ENCODE data around the gene GCFC2. TPM values are rescaled to one million over a fixed set of nuclear protein-coding genes. Genes with fewer than 3 reads are reported as not detected.
"Not testable (repeated sequence)": the region's sequence is repeated elsewhere in the genome, so short reads cannot be mapped to it uniquely, and the experiment has no call there.

Gene GCFC2
- total RNA-seq, 1 experiment from 2014 or later = 22.5 TPM

- POLR2A ChIA-PET = no interaction called here
- H3K4me3 ChIP-seq (ENCODE audit: low read depth, low read length) = no peak overlapping the region
- no peaks in the 10 kb centered on the region for H3K27me3 ChIP-seq (replicated peaks; ENCODE audit: control insufficient read depth, insufficient read depth, low read length)
- CTCF ChIA-PET = no interaction called here
- no peak overlapping the region for H3K4me3 Mint-ChIP-seq (ENCODE audit: unreplicated experiment)
- no peaks in the 10 kb centered on the region; the same call in 1 of the 2 replicates for H3K36me3 ChIP-seq (ENCODE audit: control insufficient read depth, insufficient read depth, low read length)
- H3K4me1 Mint-ChIP-seq (ENCODE audit: low read depth, unreplicated experiment) = no peaks in the 10 kb centered on the region
- H3K36me3 Mint-ChIP-seq (ENCODE audit: insufficient read depth, unreplicated experiment) = peaks cover 11% of the 10 kb centered on the region
- no peaks in the 10 kb centered on the region for H3K27me3 Mint-ChIP-seq (ENCODE audit: insufficient read depth, unreplicated experiment)
- no peaks in the 10 kb centered on the region for H3K9me3 ChIP-seq
- no peak overlapping the region for H3K27ac Mint-ChIP-seq (ENCODE audit: unreplicated experiment)
- intact Hi-C loops (cut with micrococcal nuclease; ENCODE audit: unreplicated experiment) = no loop called here
- TF ChIP-seq CTCF (IDR thresholded peaks at IDR 0.05; ENCODE audit: insufficient read depth in 1 of 2, low read depth in 1 of 2, low read length in 1 of 2, severe bottlenecking in 1 of 2, unreplicated experiment in 1 of 2) = no peak
- H3K4me1 ChIP-seq = no peaks in the 10 kb centered on the region
- H3K9me3 Mint-ChIP-seq (ENCODE audit: unreplicated experiment) = no peaks in the 10 kb centered on the region
- no TSS peak for BruUV-seq (replicated peaks)
- DNase-seq = no peak
Measured at GRCh38 chr2:75679556-75679955, 31.2 kb downstream of the GCFC2 start.

- H3K4me3 ChIP-seq (ENCODE audit: low read depth, low read length) = no peak overlapping the region
- intact Hi-C loops (cut with micrococcal nuclease; ENCODE audit: unreplicated experiment) = no loop called here
- Mint-ChIP-seq H3K27me3 (ENCODE audit: insufficient read depth, unreplicated experiment) (no peaks in the 10 kb centered on the region), H3K4me1 (ENCODE audit: low read depth, unreplicated experiment) (no peaks in the 10 kb centered on the region), H3K36me3 (ENCODE audit: insufficient read depth, unreplicated experiment) (peaks cover 18% of the 10 kb centered on the region), H3K4me3 (ENCODE audit: unreplicated experiment) (no peak overlapping the region), H3K9me3 (ENCODE audit: unreplicated experiment) (no peaks in the 10 kb centered on the region), H3K27ac (ENCODE audit: unreplicated experiment) (no peak overlapping the region)
- no peaks in the 10 kb centered on the region for H3K27me3 ChIP-seq (replicated peaks; ENCODE audit: control insufficient read depth, insufficient read depth, low read length)
- TF ChIP-seq CTCF (IDR thresholded peaks at IDR 0.05; ENCODE audit: insufficient read depth in 1 of 2, low read depth in 1 of 2, low read length in 1 of 2, severe bottlenecking in 1 of 2, unreplicated experiment in 1 of 2) = no peak
- no peaks in the 10 kb centered on the region for H3K4me1 ChIP-seq
- no TSS peak for BruUV-seq (replicated peaks)
- no peaks in the 10 kb centered on the region for H3K9me3 ChIP-seq
- CTCF ChIA-PET = interaction anchor here (1.0 to 1.3 kb wide), 3 partner anchors 11 to 36 kb away, joined by 3 to 9 read pairs (median 5); partner anchors contain the start of gene MRPL19
- no peaks in the 10 kb centered on the region; the same call in 1 of the 2 replicates for H3K36me3 ChIP-seq (ENCODE audit: control insufficient read depth, insufficient read depth, low read length)
- POLR2A ChIA-PET = no interaction called here
- DNase-seq = no peak
Measured at GRCh38 chr2:75676464-75676863, 34.3 kb downstream of the GCFC2 start.

GRCh38 chr2:75675908-75676307 is 34.8 kb downstream of the GCFC2 start:
- CTCF ChIA-PET = no interaction called here
- intact Hi-C loops (cut with micrococcal nuclease; ENCODE audit: unreplicated experiment) = no loop called here

GRCh38 chr2:75675423-75675822 is 35.3 kb downstream of the GCFC2 start:
- POLR2A ChIA-PET = not testable (repeated sequence)

More at GRCh38 chr2:75675908-75676307, 34.8 kb downstream of the GCFC2 start:
- Histone ChIP-seq H3K4me3 (ENCODE audit: low read depth, low read length) (no peak overlapping the region), H3K36me3 (ENCODE audit: control insufficient read depth, insufficient read depth, low read length) (no peaks in the 10 kb centered on the region; the same call in 1 of the 2 replicates), H3K4me1 (no peaks in the 10 kb centered on the region), H3K9me3 (no peaks in the 10 kb centered on the region), H3K27me3 (replicated peaks; ENCODE audit: control insufficient read depth, insufficient read depth, low read length) (no peaks in the 10 kb centered on the region)
- Mint-ChIP-seq H3K36me3 (ENCODE audit: insufficient read depth, unreplicated experiment) (peaks cover 22% of the 10 kb centered on the region), H3K4me3 (ENCODE audit: unreplicated experiment) (no peak overlapping the region), H3K27ac (ENCODE audit: unreplicated experiment) (no peak overlapping the region), H3K4me1 (ENCODE audit: low read depth, unreplicated experiment) (no peaks in the 10 kb centered on the region), H3K27me3 (ENCODE audit: insufficient read depth, unreplicated experiment) (no peaks in the 10 kb centered on the region), H3K9me3 (ENCODE audit: unreplicated experiment) (no peaks in the 10 kb centered on the region)
- POLR2A ChIA-PET = no interaction called here
- BruUV-seq (replicated peaks) = no TSS peak
- TF ChIP-seq CTCF (IDR thresholded peaks at IDR 0.05; ENCODE audit: insufficient read depth in 1 of 2, low read depth in 1 of 2, low read length in 1 of 2, severe bottlenecking in 1 of 2, unreplicated experiment in 1 of 2) = no peak
- no peak for DNase-seq

More at GRCh38 chr2:75675423-75675822, 35.3 kb downstream of the GCFC2 start:
- BruUV-seq (replicated peaks); intact Hi-C loops (cut with micrococcal nuclease; ENCODE audit: unreplicated experiment); H3K4me1 Mint-ChIP-seq (ENCODE audit: low read depth, unreplicated experiment); H3K9me3 Mint-ChIP-seq (ENCODE audit: unreplicated experiment); H3K4me3 ChIP-seq (ENCODE audit: low read depth, low read length); H3K4me3 Mint-ChIP-seq (ENCODE audit: unreplicated experiment); H3K4me1 ChIP-seq; H3K27me3 ChIP-seq (replicated peaks; ENCODE audit: control insufficient read depth, insufficient read depth, low read length); DNase-seq; H3K27ac Mint-ChIP-seq (ENCODE audit: unreplicated experiment); H3K36me3 ChIP-seq (ENCODE audit: control insufficient read depth, insufficient read depth, low read length); H3K9me3 ChIP-seq; H3K27me3 Mint-ChIP-seq (ENCODE audit: insufficient read depth, unreplicated experiment); CTCF ChIA-PET: not testable (repeated sequence)
- peaks cover 23% of the 10 kb centered on the region for H3K36me3 Mint-ChIP-seq (ENCODE audit: insufficient read depth, unreplicated experiment)
